ENCODE measurements around the gene FXR2. TPM values are rescaled to one million over a fixed set of nuclear protein-coding genes. Genes with fewer than 3 reads are reported as not detected.
"Not testable (repeated sequence)": the region's sequence is repeated elsewhere in the genome, so short reads cannot be mapped to it uniquely, and the experiment has no call there.

The FXR2 gene
- total RNA-seq, 1 donor from 2014 or later = 42.7 TPM

- Mint-ChIP-seq H3K4me3 (peak overlapping the region; percentile 95), H3K36me3 (peaks cover 6% of the 10 kb centered on the region), H3K27ac (peak overlapping the region; percentile 96), H3K4me1 (peaks cover 22% of the 10 kb centered on the region), H3K27me3 (ENCODE audit: insufficient read depth, low read depth) (peaks cover 12% of the 10 kb centered on the region), H3K9me3 (peaks cover 2% of the 10 kb centered on the region)
- Histone ChIP-seq H3K4me2 (peak overlapping the region; percentile 86), H3K36me3 (no peaks in the 10 kb centered on the region), H3K27me3 (no peaks in the 10 kb centered on the region), H3F3A (ENCODE audit: low read depth) (peaks cover 13% of the 10 kb centered on the region), H4K20me1 (ENCODE audit: low read depth) (no peaks in the 10 kb centered on the region), H3K4me3 (peak overlapping the region; percentile 92), H3K9ac (peak overlapping the region; percentile 88), H3K4me1 (peaks cover 4% of the 10 kb centered on the region), H2AFZ (replicated peaks) (peak overlapping the region; percentile 86), H3K9me3 (ENCODE audit: low read depth) (no peaks in the 10 kb centered on the region), H3K79me2 (ENCODE audit: low read depth) (no peaks in the 10 kb centered on the region), H3K27ac (no peak overlapping the region)
- no peak for DNase-seq (ENCODE audit: low spot score)
- TF ChIP-seq, protein P1, sequence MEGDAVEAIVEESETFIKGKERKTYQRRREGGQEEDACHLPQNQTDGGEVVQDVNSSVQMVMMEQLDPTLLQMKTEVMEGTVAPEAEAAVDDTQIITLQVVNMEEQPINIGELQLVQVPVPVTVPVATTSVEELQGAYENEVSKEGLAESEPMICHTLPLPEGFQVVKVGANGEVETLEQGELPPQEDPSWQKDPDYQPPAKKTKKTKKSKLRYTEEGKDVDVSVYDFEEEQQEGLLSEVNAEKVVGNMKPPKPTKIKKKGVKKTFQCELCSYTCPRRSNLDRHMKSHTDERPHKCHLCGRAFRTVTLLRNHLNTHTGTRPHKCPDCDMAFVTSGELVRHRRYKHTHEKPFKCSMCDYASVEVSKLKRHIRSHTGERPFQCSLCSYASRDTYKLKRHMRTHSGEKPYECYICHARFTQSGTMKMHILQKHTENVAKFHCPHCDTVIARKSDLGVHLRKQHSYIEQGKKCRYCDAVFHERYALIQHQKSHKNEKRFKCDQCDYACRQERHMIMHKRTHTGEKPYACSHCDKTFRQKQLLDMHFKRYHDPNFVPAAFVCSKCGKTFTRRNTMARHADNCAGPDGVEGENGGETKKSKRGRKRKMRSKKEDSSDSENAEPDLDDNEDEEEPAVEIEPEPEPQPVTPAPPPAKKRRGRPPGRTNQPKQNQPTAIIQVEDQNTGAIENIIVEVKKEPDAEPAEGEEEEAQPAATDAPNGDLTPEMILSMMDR (IDR thresholded peaks at IDR 0.05) = no peak
- TF ChIP-seq EZH2 (IDR thresholded peaks at IDR 0.05) = no peak
- no peak for TF ChIP-seq EZH2phosphoT487 (IDR thresholded peaks at IDR 0.05)
These were observed 12.2 kb upstream of the FXR2 start for GRCh38 chr17:7626956-7627249.

- no peaks in the 10 kb centered on the region for H3K79me2 ChIP-seq (ENCODE audit: low read depth)
- H3K27me3 ChIP-seq = no peaks in the 10 kb centered on the region
- peaks cover 4% of the 10 kb centered on the region for H3K4me1 ChIP-seq
- DNase-seq (ENCODE audit: low spot score) = no peak
- peaks cover 12% of the 10 kb centered on the region for H3K27me3 Mint-ChIP-seq (ENCODE audit: insufficient read depth, low read depth)
- H3K27ac Mint-ChIP-seq = no peak overlapping the region
- no peaks in the 10 kb centered on the region for H3K9me3 ChIP-seq (ENCODE audit: low read depth)
- TF ChIP-seq EZH2 (IDR thresholded peaks at IDR 0.05) (no peak), EZH2phosphoT487 (IDR thresholded peaks at IDR 0.05) (no peak)
- TF ChIP-seq, protein P1 (IDR thresholded peaks at IDR 0.05) = no peak
- H2AFZ ChIP-seq (replicated peaks) = no peak overlapping the region
- H3K9me3 Mint-ChIP-seq = peaks cover 2% of the 10 kb centered on the region
- H3K4me1 Mint-ChIP-seq = peaks cover 22% of the 10 kb centered on the region
- H3K36me3 Mint-ChIP-seq = peaks cover 6% of the 10 kb centered on the region
- H3K9ac ChIP-seq = no peak overlapping the region
- H3K4me3 Mint-ChIP-seq = peak overlapping the region; percentile 95
- H4K20me1 ChIP-seq (ENCODE audit: low read depth) = no peaks in the 10 kb centered on the region
- peak overlapping the region; percentile 92 for H3K4me3 ChIP-seq
- peak overlapping the region; percentile 86 for H3K4me2 ChIP-seq
- peaks cover 13% of the 10 kb centered on the region for H3F3A ChIP-seq (ENCODE audit: low read depth)
- H3K27ac ChIP-seq = no peak overlapping the region
- no peaks in the 10 kb centered on the region for H3K36me3 ChIP-seq
These were observed 11.6 kb upstream of the FXR2 start for GRCh38 chr17:7626307-7626706.

DNA sequence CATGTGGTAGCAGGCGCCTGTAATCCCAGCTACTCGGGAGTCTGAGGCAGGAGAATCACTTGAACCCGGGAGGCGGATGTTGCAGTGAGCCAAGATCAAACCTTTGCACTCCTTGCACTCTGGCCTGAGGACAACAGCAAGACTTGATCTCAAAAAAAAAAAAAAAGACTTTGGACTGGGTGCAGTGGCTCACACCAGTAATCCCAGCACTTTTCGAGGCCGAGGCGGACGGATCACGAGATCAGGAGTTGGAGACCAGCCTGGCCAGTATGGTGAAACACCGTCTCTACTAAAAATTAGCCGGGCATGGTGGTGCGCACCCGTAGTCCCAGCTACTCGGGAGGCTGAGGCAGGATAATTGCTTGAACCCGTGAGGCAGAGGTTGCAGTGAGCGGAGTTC is 11.1 kb upstream of the FXR2 start:
- not testable (repeated sequence) for H3K27ac ChIP-seq; H4K20me1 ChIP-seq (ENCODE audit: low read depth); H3K27ac Mint-ChIP-seq; H3K4me2 ChIP-seq; H3K79me2 ChIP-seq (ENCODE audit: low read depth); H3K9ac ChIP-seq; H3K4me1 ChIP-seq; H3K36me3 Mint-ChIP-seq; H3K27me3 ChIP-seq; DNase-seq (ENCODE audit: low spot score); H3K4me3 ChIP-seq; H3K36me3 ChIP-seq; H2AFZ ChIP-seq (replicated peaks); H3K9me3 ChIP-seq (ENCODE audit: low read depth); H3K9me3 Mint-ChIP-seq
- peak overlapping the region; percentile 57 for H3K4me3 Mint-ChIP-seq
- H3K27me3 Mint-ChIP-seq (ENCODE audit: insufficient read depth, low read depth) = peaks cover 12% of the 10 kb centered on the region
- peaks cover 13% of the 10 kb centered on the region for H3F3A ChIP-seq (ENCODE audit: low read depth)
- peaks cover 22% of the 10 kb centered on the region for H3K4me1 Mint-ChIP-seq

DNA sequence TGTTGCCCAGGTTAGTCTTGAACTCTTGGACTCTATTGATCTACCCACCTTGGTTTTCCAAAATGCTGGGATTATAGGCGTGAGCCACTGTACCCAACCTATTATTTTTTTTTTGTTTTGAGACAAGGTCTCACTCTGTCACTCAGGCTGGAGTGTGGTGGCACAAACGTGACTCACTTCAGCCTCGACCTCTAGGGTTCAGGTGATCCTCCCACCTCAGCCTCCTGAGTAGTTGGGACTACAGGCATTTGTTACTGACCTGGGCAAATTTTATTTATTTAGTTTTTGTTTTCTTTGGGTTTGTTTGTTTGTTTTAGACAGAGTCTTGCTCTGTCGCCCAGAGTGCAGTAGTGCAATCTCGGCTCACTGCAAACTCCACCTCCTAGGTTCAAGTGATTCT is 9.0 kb upstream of the FXR2 start:
- H3K79me2 ChIP-seq (ENCODE audit: low read depth) = no peaks in the 10 kb centered on the region
- no peaks in the 10 kb centered on the region for H3K36me3 ChIP-seq
- H3K27me3 Mint-ChIP-seq (ENCODE audit: insufficient read depth, low read depth) = peaks cover 9% of the 10 kb centered on the region
- TF ChIP-seq EZH2phosphoT487 (IDR thresholded peaks at IDR 0.05) (no peak), EZH2 (IDR thresholded peaks at IDR 0.05) (no peak)
- TF ChIP-seq, protein P1 (IDR thresholded peaks at IDR 0.05) = no peak
- H3K4me3 ChIP-seq = no peak overlapping the region
- no peak for DNase-seq (ENCODE audit: low spot score)
- H3K27ac ChIP-seq = no peak overlapping the region
- H3K9me3 ChIP-seq (ENCODE audit: low read depth) = no peaks in the 10 kb centered on the region
- H3K4me3 Mint-ChIP-seq = no peak overlapping the region
- H3K27me3 ChIP-seq = no peaks in the 10 kb centered on the region
- peaks cover 13% of the 10 kb centered on the region for H3F3A ChIP-seq (ENCODE audit: low read depth)
- no peak overlapping the region for H2AFZ ChIP-seq (replicated peaks)
- H3K36me3 Mint-ChIP-seq = peaks cover 6% of the 10 kb centered on the region
- peaks cover 2% of the 10 kb centered on the region for H3K9me3 Mint-ChIP-seq
- no peak overlapping the region for H3K27ac Mint-ChIP-seq
- no peak overlapping the region for H3K9ac ChIP-seq
- no peaks in the 10 kb centered on the region for H4K20me1 ChIP-seq (ENCODE audit: low read depth)
- peaks cover 4% of the 10 kb centered on the region for H3K4me1 ChIP-seq
- H3K4me1 Mint-ChIP-seq = peaks cover 9% of the 10 kb centered on the region
- H3K4me2 ChIP-seq = no peak overlapping the region
